Small intestine (tissue), 7 donors: Measurements from ENCODE around the gene KRT83. TPM values are rescaled to one million over a fixed set of nuclear protein-coding genes. Genes with fewer than 3 reads are reported as not detected.
A peak's percentile ranks its signal among the peaks of the same experiment; 100 is the strongest.

ENCODE experiments used
- DNase-seq, 2 donors: peaks; one replicate each; pipeline versions ENCODE4 v3.0.0 to v3.0.0-alpha.2; 2013
- FAIRE-seq: peaks from 2 replicates; lab custom pipeline; 2012; peaks lifted over from hg19 to GRCh38; lab: Jason Lieb, UNC
- H3K27ac ChIP-seq, 3 donors: one replicate each; pipeline ENCODE4 v1.5.1; 2013; ENCODE audit warnings: low read length in 2 of 3, mild to moderate bottlenecking in 2 of 3, control low read depth in 1 of 3, inconsistent platforms in 1 of 3, low read depth in 1 of 3, moderate library complexity in 1 of 3
- H3K27me3 ChIP-seq, 3 donors: one replicate each; pipeline ENCODE4 v1.6.1; 2013; ENCODE audit warnings: low read length in 3 of 3, inconsistent platforms in 1 of 3; ENCODE audit not compliant: control insufficient read depth in 3 of 3, insufficient read depth in 3 of 3
- H3K36me3 ChIP-seq, 3 donors: one replicate each; pipeline ENCODE4 v1.6.1; 2013; ENCODE audit warnings: low read length in 3 of 3, inconsistent platforms in 1 of 3, low read depth in 1 of 3, mild to moderate bottlenecking in 1 of 3, moderate library complexity in 1 of 3; ENCODE audit not compliant: control insufficient read depth in 3 of 3, insufficient read depth in 2 of 3
- H3K4me1 ChIP-seq, 3 donors: one replicate each; pipeline ENCODE4 v1.6.1; 2013; ENCODE audit warnings: low read length in 2 of 3, inconsistent platforms in 1 of 3, low read depth in 1 of 3, mild to moderate bottlenecking in 1 of 3, moderate library complexity in 1 of 3; ENCODE audit not compliant: control insufficient read depth in 3 of 3, insufficient read depth in 2 of 3
- H3K4me3 ChIP-seq, 3 donors: one replicate each; pipeline ENCODE4 v1.5.1; 2013; ENCODE audit warnings: low read length in 3 of 3, control low read depth in 1 of 3, inconsistent platforms in 1 of 3, low read depth in 1 of 3, mild to moderate bottlenecking in 1 of 3, moderate library complexity in 1 of 3
- H3K9me3 ChIP-seq, 2 donors: one replicate each; pipeline ENCODE4 v1.6.1; 2013; ENCODE audit warnings: low read depth in 1 of 2, low read length in 1 of 2; ENCODE audit not compliant: control insufficient read depth in 2 of 2, insufficient read depth in 1 of 2
- WGBS, 3 donors: extraction: QIAGEN DNeasy Blood & Tissue Kit; methylation state at CpG; one replicate each; pipeline ENCODE4 v1.1.7; 2013; 5-methylcytosine and 5-hydroxymethylcytosine counted together
- polyA plus RNA-seq, 4 donors: library from polyadenylated mRNA; stranded (reverse) in 3 of 4; unstranded in 1 of 4; fragments of 200-250 nt in 3 of 4; fragments of 120-200 nt in 1 of 4; gene quantifications; one replicate each; pipeline versions ENCODE4 v1.2.1 to v1.2.3, GENCODE V29; 2013
- donor health status: healthy with polysubstance abuse.
- donor health status: control.
- donor health status: control.
- donor health status: Bipolar disorder and iron deficiency.
- donor health status: healthy.

The KRT83 gene
- polyA plus RNA-seq, 4 donors: 0.03 TPM; not detected in 3

- Histone ChIP-seq H3K4me1 (peaks cover 0 to 4% (median 0%) of the 10 kb centered on the region in 3 donors), H3K4me3 (no peak overlapping the region), H3K36me3 (no peaks in the 10 kb centered on the region), H3K9me3 (no peaks in the 10 kb centered on the region), H3K27ac (no peak overlapping the region), H3K27me3 (peaks cover 0 to 8% (median 7%) of the 10 kb centered on the region in 3 donors)
- FAIRE-seq (no peak), DNase-seq (peak; percentile 58 to 84)
- WGBS, 3 donors: 15 to 23% (median 21%) methylated on average over 17 to 32 of the region's 32 CpGs
These were observed 42.4 kb downstream of the KRT83 start for GRCh38 chr12:52278575-52279421.

DNA sequence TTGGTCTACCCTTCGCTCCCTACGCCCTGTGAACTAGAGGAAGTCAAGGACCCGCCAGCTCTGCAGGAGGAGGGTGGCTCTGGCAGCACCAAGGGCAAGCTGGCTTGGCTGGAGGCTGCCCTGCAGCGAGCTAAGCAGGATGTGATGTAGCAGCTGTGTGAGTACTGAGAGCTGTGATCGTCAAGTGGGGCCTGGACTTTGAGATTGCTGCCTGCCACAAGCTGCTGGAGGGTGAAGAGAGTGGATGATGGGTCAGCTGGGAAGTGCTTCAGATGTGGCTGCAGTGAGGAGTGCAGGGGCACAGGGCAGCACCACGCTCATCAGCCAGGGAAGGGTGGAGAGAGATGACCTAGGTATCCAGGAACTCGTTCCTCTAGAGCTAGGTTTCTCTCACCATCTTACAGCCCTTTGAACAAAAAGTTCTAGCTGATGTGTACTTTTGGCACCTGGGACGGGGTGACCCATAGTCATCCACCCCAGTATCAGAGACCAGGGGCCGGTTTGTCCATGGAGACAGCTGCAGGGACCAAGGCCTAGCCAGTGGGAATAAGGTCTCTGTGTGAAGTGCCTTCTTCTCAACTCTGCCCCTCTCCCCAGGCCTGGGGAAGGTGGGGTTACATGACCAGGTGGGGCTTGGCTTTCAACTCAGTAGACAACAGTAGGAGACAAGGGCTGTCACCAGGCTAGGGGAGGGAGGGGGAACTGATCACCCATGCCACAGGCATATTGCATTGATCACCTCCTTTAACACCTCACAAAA, 43.5 kb downstream of the KRT83 start:
- peaks cover 0 to 4% (median 0%) of the 10 kb centered on the region in 3 donors for H3K4me1 ChIP-seq
- 33 to 73% (median 39%) methylated on average over 9 of the region's 9 CpGs for WGBS, 3 donors
- H3K27ac ChIP-seq: no peak overlapping the region
- H3K27me3 ChIP-seq: peaks cover 0 to 8% (median 7%) of the 10 kb centered on the region in 3 donors
- no peaks in the 10 kb centered on the region for H3K36me3 ChIP-seq
- H3K4me3 ChIP-seq: no peak overlapping the region
- DNase-seq (peak; percentile 25 to 26), FAIRE-seq (no peak)
- no peaks in the 10 kb centered on the region for H3K9me3 ChIP-seq

DNA sequence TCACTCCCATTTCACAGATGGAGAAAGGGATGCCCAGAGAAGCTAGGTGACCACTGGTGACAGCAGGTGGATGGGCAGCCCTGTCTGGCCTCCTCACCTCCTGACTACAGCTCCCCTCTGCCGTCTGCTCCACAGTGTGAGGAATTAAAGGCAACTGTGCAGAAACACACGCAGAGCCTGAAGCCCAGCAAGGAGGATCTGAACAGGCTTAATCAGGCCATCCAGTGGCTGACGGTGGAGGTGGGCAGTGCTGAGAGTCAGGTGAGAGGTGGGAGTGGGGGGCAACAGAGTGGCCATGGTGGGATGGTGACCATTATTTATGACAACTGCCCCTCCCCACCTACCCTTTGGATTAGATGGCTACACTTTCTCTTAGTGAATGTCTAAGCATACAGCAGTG, 45.5 kb downstream of the KRT83 start:
- FAIRE-seq: no peak
- H3K27me3 ChIP-seq: peaks cover 0 to 11% (median 8%) of the 10 kb centered on the region in 3 donors
- 86 to 93% (median 90%) methylated on average over 3 of the region's 3 CpGs for WGBS, 3 donors

DNA sequence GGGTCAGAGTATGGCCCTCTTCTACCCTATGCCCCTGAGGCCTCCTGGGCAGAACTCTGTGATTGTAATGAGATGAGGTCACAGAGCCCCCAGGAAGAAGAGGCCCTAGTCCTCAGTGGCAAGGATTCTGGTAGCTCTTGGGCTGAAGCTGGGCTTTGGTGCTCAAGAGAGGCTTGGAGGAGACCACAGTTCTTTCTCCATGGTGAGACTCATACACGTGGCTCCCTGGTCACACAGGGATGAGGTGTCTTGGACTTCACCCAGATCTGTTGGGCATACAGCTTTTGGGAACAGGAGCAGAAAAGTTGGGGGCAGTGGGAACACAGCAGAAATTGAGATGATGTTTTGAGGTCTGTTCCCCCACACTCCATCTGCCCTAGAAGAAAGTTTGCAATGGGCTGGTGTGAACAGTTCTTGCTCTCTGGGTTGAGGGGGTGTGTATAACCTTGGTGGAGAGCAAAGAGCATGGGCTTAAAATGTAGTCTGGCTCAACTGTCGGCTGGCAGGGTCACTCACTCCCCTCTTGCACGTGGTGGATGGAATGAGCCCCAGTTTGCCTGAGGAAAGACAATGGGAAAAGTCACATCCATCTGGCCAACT, 46.6 kb downstream of the KRT83 start, which contains the start of gene KRT86:
TSS of gene KRT86 (plus strand) at position 125 of the 600 bp plus-strand sequence. CDS start 27,272 bp downstream, outside the sequence.
- Histone ChIP-seq H3K27me3 (peaks cover 0 to 14% (median 8%) of the 10 kb centered on the region in 3 donors), H3K4me3 (no peak within 1 kb of the TSS), H3K36me3 (no peaks in the 10 kb centered on the region), H3K4me1 (peaks cover 0 to 4% (median 0%) of the 10 kb centered on the region in 3 donors), H3K9me3 (no peaks in the 10 kb centered on the region), H3K27ac (no peak within 1 kb of the TSS)
- 67 to 74% (median 71%) methylated on average over 3 of the region's 3 CpGs for WGBS, 3 donors
- DNase-seq: no peak
- FAIRE-seq: no peak

More for the DNA sequence above, 45.5 kb downstream of the KRT83 start:
- DNase-seq: no peak
- Histone ChIP-seq H3K4me3 (no peak overlapping the region), H3K27ac (no peak overlapping the region), H3K4me1 (peaks cover 0 to 4% (median 0%) of the 10 kb centered on the region in 3 donors), H3K9me3 (no peaks in the 10 kb centered on the region), H3K36me3 (no peaks in the 10 kb centered on the region)

GRCh38 chr12:52271158-52271557, 50.0 kb downstream of the KRT83 start:
- Histone ChIP-seq H3K4me1 (no peaks in the 10 kb centered on the region), H3K4me3 (no peak overlapping the region), H3K9me3 (no peaks in the 10 kb centered on the region), H3K27ac (no peak overlapping the region), H3K27me3 (peaks cover 0 to 10% (median 0%) of the 10 kb centered on the region in 3 donors), H3K36me3 (no peaks in the 10 kb centered on the region)
- 70 to 90% (median 80%) methylated on average over 1 of the region's 1 CpG for WGBS, 3 donors
- DNase-seq (no peak), FAIRE-seq (no peak)

GRCh38 chr12:52270541-52271070, 50.6 kb downstream of the KRT83 start:
- no peaks in the 10 kb centered on the region for H3K36me3 ChIP-seq
- no peak overlapping the region for H3K4me3 ChIP-seq
- 73 to 80% (median 79%) methylated on average over 6 of the region's 6 CpGs for WGBS, 3 donors
- DNase-seq (no peak), FAIRE-seq (no peak)
- no peaks in the 10 kb centered on the region for H3K9me3 ChIP-seq
- H3K27me3 ChIP-seq: peaks cover 0 to 10% (median 0%) of the 10 kb centered on the region in 3 donors
- no peaks in the 10 kb centered on the region for H3K4me1 ChIP-seq
- no peak overlapping the region for H3K27ac ChIP-seq

- peaks cover 0 to 9% of the 10 kb centered on the region in 2 donors for H3K9me3 ChIP-seq
- no peaks in the 10 kb centered on the region for H3K36me3 ChIP-seq
- no peak overlapping the region for H3K4me3 ChIP-seq
- H3K27me3 ChIP-seq: peaks cover 0 to 7% (median 0%) of the 10 kb centered on the region in 3 donors
- FAIRE-seq (no peak), DNase-seq (no peak)
- H3K4me1 ChIP-seq: no peaks in the 10 kb centered on the region
- 74 to 92% (median 87%) methylated on average over 2 of the region's 2 CpGs for WGBS, 3 donors
- no peak overlapping the region for H3K27ac ChIP-seq
These were observed 53.0 kb downstream of the KRT83 start for GRCh38 chr12:52268212-52268611.

- peaks cover 0 to 14% of the 10 kb centered on the region in 2 donors for H3K9me3 ChIP-seq
- FAIRE-seq: no peak
- 76 to 83% (median 79%) methylated on average over 3 of the region's 3 CpGs for WGBS, 3 donors
- H3K27ac ChIP-seq: no peak overlapping the region
- H3K36me3 ChIP-seq: no peaks in the 10 kb centered on the region
- H3K27me3 ChIP-seq: peaks cover 0 to 7% (median 0%) of the 10 kb centered on the region in 3 donors
- no peak for DNase-seq
- no peak overlapping the region for H3K4me3 ChIP-seq
- no peaks in the 10 kb centered on the region for H3K4me1 ChIP-seq
These were observed 53.5 kb downstream of the KRT83 start for GRCh38 chr12:52267699-52268098.
